Endothelial cell of umbilical vein (primary cell): ENCODE results near the gene MACROH2A2. TPM values are rescaled to one million over a fixed set of nuclear protein-coding genes. Genes with fewer than 3 reads are reported as not detected.

Experiments
- BruUV-seq: library from RNA; stranded (reverse); fragments of 400-500 nt; replicated peaks from 2 replicates; lab custom pipeline; 2021; lab: Mats Ljungman, UMichigan
- CTCF ChIA-PET: fragments of 300-600, 350-600 bp; sonication (Branson Sonifier 250); formaldehyde crosslinking; loops from one replicate; lab custom pipeline; 2021; ENCODE audit warnings: antibody characterized with exemption, inconsistent platforms; lab: Charles Lee
- POLR2A ChIA-PET: fragments of 300-600, 350-600 bp; sonication (Branson Sonifier 250); formaldehyde crosslinking; loops from one replicate; lab custom pipeline; 2021; ENCODE audit warnings: antibody characterized with exemption, inconsistent platforms; lab: Charles Lee
- DNase-seq: peaks from one replicate; pipeline ENCODE4 v3.0.0-alpha.2; 2011; ENCODE audit warnings: low read depth, low spot score
- FAIRE-seq: peaks from 2 replicates; lab custom pipeline; 2011; peaks lifted over from hg19 to GRCh38; lab: Jason Lieb, UNC
- H2AFZ ChIP-seq: 2 replicates; pipeline ENCODE4 v1.6.0; 2012; ENCODE audit warnings: low read depth, low read length, control low read depth, inconsistent platforms
- H3K27ac ChIP-seq: 2 replicates; pipeline ENCODE4 v1.5.1; 2011; ENCODE audit warnings: low read depth, mild to moderate bottlenecking, control low read depth, low read length, moderate library complexity; ENCODE audit not compliant: insufficient read depth
- H3K27me3 ChIP-seq, 2 experiments: 2 replicates each; pipeline versions ENCODE4 v1.6.0 to v1.6.1; 2011; ENCODE audit warnings: low read length in 2 of 2, mixed read lengths in 1 of 2; ENCODE audit not compliant: control insufficient read depth in 2 of 2, insufficient read depth in 2 of 2
- H3K36me3 ChIP-seq, 2 experiments: 2 replicates in 1 of 2; 3 replicates in 1 of 2; pipeline ENCODE4 v1.5.1; 2011; ENCODE audit warnings: low read length in 2 of 2, mild to moderate bottlenecking in 1 of 2, moderate library complexity in 1 of 2; ENCODE audit not compliant: control insufficient read depth in 2 of 2, insufficient read depth in 2 of 2; ENCODE audit errors: extremely low read depth in 1 of 2
- H3K4me1 ChIP-seq: 3 replicates; pipeline ENCODE4 v1.5.1; 2011; ENCODE audit warnings: mild to moderate bottlenecking, low read length; ENCODE audit not compliant: control insufficient read depth, insufficient read depth; ENCODE audit errors: extremely low read depth
- H3K4me2 ChIP-seq: 2 replicates; pipeline ENCODE4 v1.6.1; 2011; ENCODE audit warnings: low read length, control low read depth, mixed read lengths; ENCODE audit not compliant: insufficient read depth
- H3K4me3 ChIP-seq, 3 experiments: fragments of 200-600 bp in 1 of 3; sonication (generic), shearing (Covaris generic) in 1 of 3; replicated peaks in 1 of 3; 2 replicates each; pipeline ENCODE4 v1.5.1; 2011 to 2016; ENCODE audit warnings: control low read depth in 3 of 3, low read length in 3 of 3, mild to moderate bottlenecking in 2 of 3, inconsistent platforms in 1 of 3, low read depth in 1 of 3, moderate library complexity in 1 of 3; ENCODE audit not compliant: insufficient read depth in 1 of 3
- H3K79me2 ChIP-seq: 2 replicates; pipeline ENCODE4 v1.6.0; 2012; ENCODE audit warnings: low read length, inconsistent platforms; ENCODE audit not compliant: control insufficient read depth, insufficient read depth
- H3K9ac ChIP-seq: replicated peaks from 2 replicates; pipeline ENCODE3; 2011; ENCODE audit warnings: low read length, control low read depth; ENCODE audit not compliant: insufficient read depth; ENCODE audit errors: extremely low read depth
- H3K9me1 ChIP-seq: replicated peaks from 3 replicates; pipeline ENCODE4 v1.6.0; 2011; ENCODE audit warnings: mild to moderate bottlenecking, low read length; ENCODE audit not compliant: control insufficient read depth, insufficient read depth; ENCODE audit errors: extremely low read depth
- H3K9me3 ChIP-seq: replicated peaks from 2 replicates; pipeline ENCODE4 v1.5.1; 2012; ENCODE audit warnings: low read length, inconsistent platforms; ENCODE audit not compliant: control insufficient read depth, insufficient read depth
- H4K20me1 ChIP-seq: replicated peaks from 2 replicates; pipeline ENCODE3; 2011; ENCODE audit warnings: mild to moderate bottlenecking, low read length; ENCODE audit not compliant: control insufficient read depth, insufficient read depth; ENCODE audit errors: extremely low read depth
- CTCF ChIP-seq, 2 donors: IDR thresholded peaks; 1 replicate in 1 of 2; 2 replicates in 1 of 2; pipeline ENCODE4 v1.5.1; 2011; ENCODE audit warnings: low read length in 2 of 2, mild to moderate bottlenecking in 2 of 2, moderate library complexity in 2 of 2, control low read depth in 1 of 2, inconsistent platforms in 1 of 2, low read depth in 1 of 2; ENCODE audit not compliant: insufficient read depth in 1 of 2; ENCODE audit errors: extremely low read depth in 1 of 2
- EZH2 ChIP-seq: IDR thresholded peaks from 2 replicates; pipeline ENCODE4 v1.6.1; 2012; ENCODE audit warnings: borderline replicate concordance, low read depth, mild to moderate bottlenecking, moderate library complexity, low read length, inconsistent platforms; ENCODE audit not compliant: severe bottlenecking
- FOS ChIP-seq: IDR thresholded peaks from 2 replicates; pipeline ENCODE4 v1.6.1; 2011; ENCODE audit warnings: mild to moderate bottlenecking, low read length, moderate library complexity, borderline replicate concordance; ENCODE audit not compliant: insufficient read depth
- GATA2 ChIP-seq: IDR thresholded peaks from 2 replicates; pipeline ENCODE4 v1.7.0; 2011; ENCODE audit warnings: low read depth, mild to moderate bottlenecking, moderate library complexity, mixed read lengths, low read length; ENCODE audit not compliant: insufficient read length, insufficient read depth
- JUN ChIP-seq: IDR thresholded peaks from 2 replicates; pipeline ENCODE4 v1.6.1; 2011; ENCODE audit warnings: borderline replicate concordance, low read depth; ENCODE audit not compliant: insufficient read length, insufficient read depth
- MAX ChIP-seq: IDR thresholded peaks from 2 replicates; pipeline ENCODE4 v1.6.1; 2011; ENCODE audit not compliant: insufficient read depth, insufficient read length
- MYC ChIP-seq: IDR thresholded peaks from one replicate; pipeline ENCODE4 v1.6.1; 2011; ENCODE audit warnings: mild to moderate bottlenecking, low read depth, low read length
- POLR2A ChIP-seq: IDR thresholded peaks from 2 replicates; pipeline ENCODE4 v1.6.1; 2012; ENCODE audit warnings: low read depth, mild to moderate bottlenecking, control low read depth, low read length
- POLR2AphosphoS5 ChIP-seq: IDR thresholded peaks from 2 replicates; pipeline ENCODE4 v1.6.1; 2012; ENCODE audit warnings: low read depth, mild to moderate bottlenecking, control low read depth, low read length, moderate library complexity; ENCODE audit not compliant: insufficient read depth
- dilution Hi-C: fragments of 300-500 bp; cut with MboI; formaldehyde crosslinking; loops from one replicate; pipeline ENCODE4 v1.15.0; 2019; ENCODE audit warnings: low sequenced_read_pairs; ENCODE audit not compliant: extremely low pct_ligation_motif_present
- intact Hi-C: fragments of 100-400 bp; cut with micrococcal nuclease; formaldehyde crosslinking; loops from one replicate; pipeline ENCODE4 v1.10.0; 2022
- polyA plus RNA-seq, 4 experiments: library from polyadenylated mRNA; depleted of rRNA in 3 of 4; stranded (reverse) in 3 of 4; unstranded in 1 of 4; fragments of >200 nt; gene quantifications; 2 replicates each; pipeline versions ENCODE4 v1.2.1 to v1.2.3, GENCODE V29; 2011 to 2012; ENCODE audit warnings: missing spikeins in 1 of 4
- total RNA-seq: library from RNA; stranded (reverse); gene quantifications from 2 replicates; pipeline ENCODE4 v1.2.3, GENCODE V29; 2021

Gene MACROH2A2
- total and polyA plus RNA-seq, 2 donors (not counting 3 experiments of a cell fraction or from before 2014, with no cell fraction given) = 0.08 TPM; not detected in 1

- Histone ChIP-seq H2AFZ (no peak overlapping the region), H3K9me3 (no peaks in the 10 kb centered on the region), H3K9ac (no peak overlapping the region), H3K9me1 (no peaks in the 10 kb centered on the region), H3K27ac (no peak overlapping the region), H3K27me3 (peaks cover 21 to 22% of the 10 kb centered on the region in 2 experiments), H3K4me3 (no peak overlapping the region), H3K79me2 (no peaks in the 10 kb centered on the region), H3K4me1 (no peaks in the 10 kb centered on the region), H3K4me2 (no peak overlapping the region), H4K20me1 (no peaks in the 10 kb centered on the region), H3K36me3 (no peaks in the 10 kb centered on the region)
- DNase-seq = no peak
- POLR2A ChIA-PET = no interaction called here
- no TSS peak for BruUV-seq
- FAIRE-seq = no peak
- dilution Hi-C loops = no loop called here
- TF ChIP-seq EZH2 (no peak), CTCF (IDR thresholded peaks at IDR 0.05; ENCODE audit: extremely low read depth in 1 of 2, insufficient read depth in 1 of 2, low read depth in 1 of 2, low read length in 2 of 2) (no peak), POLR2AphosphoS5 (no peak), JUN (no peak), GATA2 (no peak), MAX (no peak), MYC (no peak), FOS (no peak), POLR2A (no peak)
- intact Hi-C loops = no loop called here
- CTCF ChIA-PET = interaction anchor here (0.6 to 1.0 kb wide), 3 partner anchors 30 to 558 kb away, joined by 3 to 4 read pairs (median 3); partner anchors contain the start of gene TYSND1
These were observed 33.4 kb downstream of the MACROH2A2 start for GRCh38 chr10:70085975-70086613.
